LNCAP (cell line): ENCODE results near the gene ABCC11.

Source experiments
- CTCF ChIP-seq: fragments of 450-650 bp; IDR thresholded peaks from 2 replicates; pipeline ENCODE4 v1.5.1; 2017; ENCODE audit warnings: mild to moderate bottlenecking

Gene ABCC11

DNA sequence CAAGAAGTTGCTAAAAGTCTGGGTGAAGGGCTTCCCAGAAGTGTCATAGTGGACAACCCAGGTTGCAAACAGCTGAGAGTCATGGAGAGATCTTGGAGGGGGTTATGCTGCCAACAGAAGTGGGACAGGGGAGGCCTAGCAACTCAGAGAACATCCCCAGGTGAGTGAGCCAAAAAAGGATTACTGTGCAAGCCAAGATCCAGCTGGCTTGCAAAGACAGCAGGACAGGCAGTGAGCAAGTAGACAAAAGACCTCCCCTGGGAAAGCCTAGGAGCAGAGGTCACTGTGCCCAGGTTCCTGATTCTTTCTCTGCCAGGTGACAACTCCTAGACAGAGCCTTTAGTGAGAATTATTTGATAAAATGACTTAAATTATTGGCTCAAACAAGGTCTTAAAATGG is 12.7 kb downstream of the ABCC11 start:
- TF ChIP-seq CTCF: no peak

- no peak for TF ChIP-seq CTCF
Measured at GRCh38 chr16:48232493-48233040, 14.8 kb downstream of the ABCC11 start.

DNA sequence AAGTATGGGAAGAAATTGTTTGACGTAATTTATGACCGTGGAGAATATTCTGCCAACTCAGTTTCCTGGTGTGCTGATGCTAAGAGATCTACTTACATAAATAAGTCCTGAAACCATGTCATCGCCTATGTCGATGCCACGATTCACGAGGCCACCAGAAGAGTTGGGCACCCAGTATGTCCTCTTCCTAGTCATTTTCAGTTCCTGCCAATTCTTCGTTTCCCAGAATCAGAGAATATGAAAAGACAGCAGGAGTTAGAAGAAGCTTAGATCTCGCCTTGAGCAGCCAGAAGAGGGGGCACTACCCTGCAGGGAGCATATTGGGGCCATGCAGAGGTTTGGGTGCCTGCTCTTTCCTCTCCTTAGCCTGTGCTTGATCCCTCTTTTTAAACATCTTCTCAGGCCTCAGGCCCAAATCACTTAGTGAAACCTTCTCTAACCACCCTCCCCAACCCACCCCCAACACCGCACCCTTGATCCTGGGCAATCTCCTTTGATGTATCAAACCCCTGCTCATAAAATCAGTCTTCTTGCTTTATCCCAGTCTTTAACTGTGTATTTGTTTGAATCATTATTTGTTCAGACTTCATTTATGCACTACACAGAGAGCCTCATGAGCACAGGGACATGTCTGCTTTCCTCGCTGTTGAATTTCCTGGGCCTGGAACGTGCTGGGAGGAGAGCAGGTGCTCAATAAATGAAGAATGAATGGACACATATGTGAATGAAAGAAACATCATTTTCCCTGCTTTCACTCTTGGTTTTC is 15.4 kb downstream of the ABCC11 start:
- peak; percentile 24; the same call in 1 of the 2 replicates for TF ChIP-seq CTCF

DNA sequence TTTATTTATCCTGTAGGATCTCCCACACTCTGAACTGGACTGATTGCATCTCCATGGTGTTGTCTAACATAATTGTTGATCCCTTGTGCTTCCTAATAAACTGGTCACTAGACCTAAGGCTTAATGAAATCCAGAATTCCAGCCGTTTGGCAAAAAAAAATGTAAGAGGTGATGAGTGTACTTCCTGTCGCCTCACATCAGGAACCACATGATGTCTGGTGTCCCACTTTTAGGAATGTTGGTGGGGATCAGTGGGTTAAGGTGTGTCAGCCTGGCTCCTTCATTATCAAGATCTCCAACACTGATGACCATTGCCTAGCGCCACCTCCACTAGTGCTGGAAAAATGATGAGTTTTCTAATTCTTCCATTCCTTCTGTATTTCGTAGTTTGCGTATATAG is 21.9 kb downstream of the ABCC11 start:
- no peak for TF ChIP-seq CTCF

DNA sequence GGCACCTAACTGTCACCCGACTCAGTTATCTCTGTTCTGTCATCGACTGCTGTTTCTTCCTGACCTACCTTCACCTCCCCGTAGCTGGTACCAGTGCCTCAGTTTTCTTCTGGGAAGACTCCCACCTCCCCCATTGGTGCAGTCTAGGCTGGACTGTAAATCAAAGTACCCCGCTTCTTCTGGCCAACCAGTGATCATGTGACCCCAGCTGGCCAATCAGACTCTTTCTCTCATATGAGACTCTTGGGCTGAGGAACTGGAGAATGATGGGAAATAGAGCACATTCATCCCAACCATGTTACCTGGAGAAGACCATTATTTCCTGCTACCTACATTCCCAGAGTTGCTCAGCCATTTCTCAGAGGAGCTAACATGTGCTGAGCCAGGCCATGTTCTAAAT is 23.8 kb downstream of the ABCC11 start:
- no peak for TF ChIP-seq CTCF

GRCh38 chr16:48220891-48221290 is 26.4 kb downstream of the ABCC11 start:
- TF ChIP-seq CTCF: no peak

DNA sequence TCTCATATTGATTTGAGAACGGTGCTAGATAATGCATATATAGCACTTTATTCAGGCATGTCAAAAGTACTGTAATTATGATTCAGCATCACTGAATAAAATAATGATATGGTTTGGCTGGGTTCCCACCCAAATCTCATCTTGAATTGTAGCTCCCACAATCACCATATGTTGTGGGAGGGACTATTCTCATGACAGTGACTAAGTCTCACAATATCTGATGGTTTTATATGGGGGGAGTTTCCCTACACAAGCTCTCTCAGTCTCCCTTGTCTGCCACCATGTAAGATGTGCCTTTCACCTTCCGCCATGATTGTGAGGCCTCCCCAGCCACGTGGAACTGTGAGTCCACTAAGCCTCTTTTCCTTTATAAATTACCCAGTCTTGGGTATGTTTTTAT is 28.9 kb downstream of the ABCC11 start:
- no peak for TF ChIP-seq CTCF
